Esophagus squamous epithelium (tissue), 4 donors: ENCODE data around the gene DLG2.

Source experiments
- POLR2A ChIP-seq, 4 donors: fragments of 450-650 bp; IDR thresholded peaks; one replicate each; pipeline ENCODE4 v1.6.1; 2017; ENCODE audit warnings: antibody characterized with exemption in 4 of 4, mild to moderate bottlenecking in 4 of 4, moderate library complexity in 3 of 4
- TF ChIP-seq, protein P1 (sequence below), 6 experiments: fragments of 450-650 bp in 4 of 6; fragments of 200-600 bp in 2 of 6; sonication (generic) in 2 of 6; IDR thresholded peaks; one replicate each; pipeline ENCODE4 v1.5.1; 2016 to 2019; ENCODE audit warnings: antibody characterized with exemption in 6 of 6, mild to moderate bottlenecking in 4 of 6, moderate library complexity in 4 of 6

DNA sequence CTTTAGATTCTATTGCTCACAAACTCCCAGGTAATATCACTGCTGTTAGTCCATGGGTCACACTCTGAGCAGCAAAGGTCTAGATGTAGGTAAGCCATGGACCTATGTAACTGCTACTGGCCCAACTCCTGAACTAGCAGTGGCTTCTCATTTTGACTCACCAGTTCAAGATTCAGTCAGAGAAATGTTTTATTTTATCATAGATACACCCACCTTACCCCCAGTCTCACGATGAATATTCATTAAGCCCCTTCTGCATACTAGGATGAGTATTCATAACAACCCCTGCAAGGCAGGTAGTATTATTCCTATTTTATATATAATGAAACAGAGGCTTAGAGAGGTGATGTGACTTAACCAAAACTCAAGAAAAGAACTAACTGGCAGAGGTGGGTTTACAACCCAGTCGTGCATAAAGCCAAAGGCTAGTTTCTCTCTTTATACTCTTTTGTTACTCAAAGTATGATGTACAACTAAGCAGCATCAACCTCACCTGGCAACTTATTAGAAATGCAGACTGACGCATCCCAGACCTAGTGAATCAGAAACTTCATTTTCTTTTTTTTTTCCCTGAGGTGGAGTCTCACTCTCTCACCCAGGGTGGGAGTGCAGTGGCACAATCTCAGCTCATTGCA, 1383.4 kb downstream of the DLG2 start:
- TF ChIP-seq, protein P1, sequence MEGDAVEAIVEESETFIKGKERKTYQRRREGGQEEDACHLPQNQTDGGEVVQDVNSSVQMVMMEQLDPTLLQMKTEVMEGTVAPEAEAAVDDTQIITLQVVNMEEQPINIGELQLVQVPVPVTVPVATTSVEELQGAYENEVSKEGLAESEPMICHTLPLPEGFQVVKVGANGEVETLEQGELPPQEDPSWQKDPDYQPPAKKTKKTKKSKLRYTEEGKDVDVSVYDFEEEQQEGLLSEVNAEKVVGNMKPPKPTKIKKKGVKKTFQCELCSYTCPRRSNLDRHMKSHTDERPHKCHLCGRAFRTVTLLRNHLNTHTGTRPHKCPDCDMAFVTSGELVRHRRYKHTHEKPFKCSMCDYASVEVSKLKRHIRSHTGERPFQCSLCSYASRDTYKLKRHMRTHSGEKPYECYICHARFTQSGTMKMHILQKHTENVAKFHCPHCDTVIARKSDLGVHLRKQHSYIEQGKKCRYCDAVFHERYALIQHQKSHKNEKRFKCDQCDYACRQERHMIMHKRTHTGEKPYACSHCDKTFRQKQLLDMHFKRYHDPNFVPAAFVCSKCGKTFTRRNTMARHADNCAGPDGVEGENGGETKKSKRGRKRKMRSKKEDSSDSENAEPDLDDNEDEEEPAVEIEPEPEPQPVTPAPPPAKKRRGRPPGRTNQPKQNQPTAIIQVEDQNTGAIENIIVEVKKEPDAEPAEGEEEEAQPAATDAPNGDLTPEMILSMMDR (IDR thresholded peaks at IDR 0.05), result no peak
- no peak for TF ChIP-seq POLR2A (IDR thresholded peaks at IDR 0.05)
